Mucosa of descending colon (tissue), 3 donors: ENCODE measurements around the gene ANKRD6. TPM values are rescaled to one million over a fixed set of nuclear protein-coding genes. Genes with fewer than 3 reads are reported as not detected.

Source experiments
- ATAC-seq: fragments of 200-7000 bp; cut with Tn5 transposase; one replicate; pipeline ENCODE4 v1.9.1; 2020; ENCODE audit warnings: mild to moderate bottlenecking, moderate library complexity
- DNase-seq, 3 donors: peaks; one replicate each; pipeline ENCODE4 v3.0.0-alpha.2; 2020
- H3K36me3 ChIP-seq: fragments of 200-600 bp; one replicate; pipeline ENCODE4 v1.8.0; 2021; ENCODE audit warnings: low read depth, mild to moderate bottlenecking
- H3K4me1 ChIP-seq: fragments of 200-600 bp; one replicate; pipeline ENCODE4 v1.8.0; 2021; ENCODE audit warnings: low read depth, mild to moderate bottlenecking
- H3K4me3 ChIP-seq: fragments of 200-600 bp; one replicate; pipeline ENCODE4 v1.8.0; 2021; ENCODE audit warnings: mild to moderate bottlenecking
- H3K9me3 ChIP-seq: fragments of 200-600 bp; one replicate; pipeline ENCODE4 v1.8.0; 2021; ENCODE audit warnings: mild to moderate bottlenecking
- CTCF ChIP-seq: fragments of 200-600 bp; IDR thresholded peaks from one replicate; pipeline ENCODE4 v1.8.0; 2022; ENCODE audit warnings: antibody characterized with exemption, mild to moderate bottlenecking
- intact Hi-C, 2 donors: fragments of 100-400 bp; cut with DNase I in 1 of 2; cut with micrococcal nuclease in 1 of 2; formaldehyde crosslinking; loops; one replicate each; pipeline versions ENCODE4 v1.11.0 to v1.11.1; 2022; cut with DNase I, micrococcal nuclease
- total RNA-seq, 3 donors: library from RNA; stranded (reverse); fragmentation: NEBNext Ultra II Directional in 2 of 3; extraction: Animal tissue kit (Norgen Biotek cat#: 25700) in 2 of 3; gene quantifications; one replicate each; pipeline versions ENCODE4 v1.2.1 to v1.2.4, GENCODE V29; 2021 to 2023
- donor health status: DM: no; HTN: no; CAD: no; lungs with moderate emphysema.
- donor health status: DM: no; HTN: no; CAD: no.
- donor health status: DM: no; HTN: yes; CAD: no.

ANKRD6 gene
- total RNA-seq, 3 donors from 2014 or later = 1.8 to 10.9 (median 2.8) TPM

- Histone ChIP-seq H3K4me1 (peaks cover 7% of the 10 kb centered on the region), H3K9me3 (no peaks in the 10 kb centered on the region), H3K4me3 (no peak overlapping the region), H3K36me3 (no peaks in the 10 kb centered on the region)
- intact Hi-C loops = loop anchor here in 1 of 2 donors (5.0 kb wide), 1 partner anchor 178 kb away; no protein-coding TSS in a partner anchor
- no peak for TF ChIP-seq CTCF
- ATAC-seq (no peak), DNase-seq (no peak)
These were observed 1.2 kb downstream of the ANKRD6 start for GRCh38 chr6:89434150-89434499.

GRCh38 chr6:89434954-89435353 is 2.0 kb downstream of the ANKRD6 start:
- TF ChIP-seq CTCF = no peak
- no peak overlapping the region for H3K4me3 ChIP-seq
- ATAC-seq = no peak
- H3K4me1 ChIP-seq = peaks cover 7% of the 10 kb centered on the region
- no peak for DNase-seq
- no peaks in the 10 kb centered on the region for H3K9me3 ChIP-seq
- intact Hi-C loops = loop anchor here in 1 of 2 donors (5.0 kb wide), 1 partner anchor 177 kb away; no protein-coding TSS in a partner anchor
- no peaks in the 10 kb centered on the region for H3K36me3 ChIP-seq

- ATAC-seq (no peak), DNase-seq (no peak)
- Histone ChIP-seq H3K9me3 (no peaks in the 10 kb centered on the region), H3K4me1 (peaks cover 7% of the 10 kb centered on the region), H3K4me3 (no peak overlapping the region), H3K36me3 (no peaks in the 10 kb centered on the region)
- intact Hi-C loops = no loop called here
- TF ChIP-seq CTCF = no peak
These were observed 3.3 kb downstream of the ANKRD6 start for GRCh38 chr6:89436226-89436625.

GRCh38 chr6:89438248-89438647 is 5.3 kb downstream of the ANKRD6 start:
- no peak for DNase-seq
- H3K4me1 ChIP-seq = no peaks in the 10 kb centered on the region
- no peak overlapping the region for H3K4me3 ChIP-seq
- ATAC-seq = no peak
- no peaks in the 10 kb centered on the region for H3K36me3 ChIP-seq
- intact Hi-C loops = no loop called here
- no peak for TF ChIP-seq CTCF
- H3K9me3 ChIP-seq = no peaks in the 10 kb centered on the region

- ATAC-seq = no peak
- TF ChIP-seq CTCF = no peak
- DNase-seq = no peak
- intact Hi-C loops = no loop called here
- H3K9me3 ChIP-seq = no peaks in the 10 kb centered on the region
- no peak overlapping the region for H3K4me3 ChIP-seq
- H3K4me1 ChIP-seq = no peaks in the 10 kb centered on the region
- H3K36me3 ChIP-seq = no peaks in the 10 kb centered on the region
These were observed 6.1 kb downstream of the ANKRD6 start for GRCh38 chr6:89439014-89439413.

GRCh38 chr6:89440200-89440599 is 7.2 kb downstream of the ANKRD6 start:
- Histone ChIP-seq H3K4me3 (no peak overlapping the region), H3K9me3 (no peaks in the 10 kb centered on the region), H3K4me1 (no peaks in the 10 kb centered on the region), H3K36me3 (no peaks in the 10 kb centered on the region)
- ATAC-seq (no peak), DNase-seq (no peak)
- TF ChIP-seq CTCF = no peak
- intact Hi-C loops = no loop called here
